Smooth muscle cell (in vitro differentiated cells): ENCODE results near the gene MED12. TPM values are rescaled to one million over a fixed set of nuclear protein-coding genes. Genes with fewer than 3 reads are reported as not detected.

Source experiments
- DNase-seq: peaks from one replicate; lab custom pipeline; 2025; ENCODE audit not compliant: unreplicated experiment; lab: John Stamatoyannopoulos, UW
- H2AFZ ChIP-seq: fragments of 200-600 bp; sonication (generic); 2 replicates; pipeline ENCODE4 v1.6.0; 2016; ENCODE audit warnings: antibody characterized with exemption, low read depth, mild to moderate bottlenecking
- H3F3A ChIP-seq: fragments of 200-600 bp; sonication (generic); 2 replicates; pipeline ENCODE4 v1.6.0; 2017; ENCODE audit warnings: antibody characterized with exemption, low read depth
- H3K27ac ChIP-seq: fragments of 200-600 bp; sonication (generic); 2 replicates; pipeline ENCODE4 v1.5.1; 2016; ENCODE audit warnings: low read depth, mild to moderate bottlenecking
- H3K27me3 ChIP-seq: fragments of 200-600 bp; sonication (generic); 2 replicates; pipeline ENCODE4 v1.6.1; 2016; ENCODE audit warnings: low read depth, mild to moderate bottlenecking
- H3K36me3 ChIP-seq: fragments of 200-600 bp; sonication (generic); 2 replicates; pipeline ENCODE4 v1.5.1; 2016; ENCODE audit warnings: low read depth
- H3K4me1 ChIP-seq: fragments of 200-600 bp; sonication (generic); 2 replicates; pipeline ENCODE4 v1.5.1; 2016; ENCODE audit warnings: low read depth
- H3K4me2 ChIP-seq: fragments of 200-600 bp; sonication (generic); 2 replicates; pipeline ENCODE4 v1.6.0; 2016; ENCODE audit warnings: mild to moderate bottlenecking
- H3K4me3 ChIP-seq: fragments of 200-600 bp; sonication (generic); 2 replicates; pipeline ENCODE4 v1.5.1; 2016; ENCODE audit warnings: mild to moderate bottlenecking
- H3K79me2 ChIP-seq: fragments of 200-600 bp; sonication (generic); 2 replicates; pipeline ENCODE4 v1.6.0; 2016; ENCODE audit warnings: low read depth, mild to moderate bottlenecking
- H3K9ac ChIP-seq: fragments of 200-600 bp; sonication (generic); 2 replicates; pipeline ENCODE4 v1.6.0; 2016; ENCODE audit warnings: low read depth
- H3K9me3 ChIP-seq: fragments of 200-600 bp; sonication (generic); replicated peaks from 2 replicates; pipeline ENCODE4 v1.5.1; 2016; ENCODE audit warnings: low read depth
- H4K20me1 ChIP-seq: fragments of 200-600 bp; sonication (generic); 2 replicates; pipeline ENCODE4 v1.6.0; 2016; ENCODE audit warnings: low read depth
- CTCF ChIP-seq: fragments of 200-600 bp; sonication (generic); IDR thresholded peaks from 2 replicates; pipeline ENCODE4 v1.5.1; 2017; ENCODE audit warnings: borderline replicate concordance, mild to moderate bottlenecking, antibody characterized with exemption; ENCODE audit not compliant: insufficient read depth, poor library complexity, severe bottlenecking
- WGBS: methylation state at CpG from one replicate; pipeline ENCODE4 v1.1.7; 2016; ENCODE audit warnings: low lambda C conversion rate; 5-methylcytosine and 5-hydroxymethylcytosine counted together
- polyA plus RNA-seq: library from polyadenylated mRNA; unstranded; fragments of >200 nt; fragmentation: Nextera tagmentation; extraction: Ambion mirVana; gene quantifications from 2 replicates; pipeline ENCODE4 v1.2.1, GENCODE V29; 2016
- small RNA-seq: library from RNA; depleted of rRNA; stranded (forward); fragments of <200 nt; gene quantifications from one replicate; pipeline ENCODE3, GENCODE V24; 2014
- total RNA-seq: library from RNA; depleted of rRNA; stranded (reverse); fragments of >200 nt; gene quantifications from 2 replicates; pipeline ENCODE4 v1.2.3, GENCODE V29; 2014

MED12 gene
- total and polyA plus RNA-seq, 2 experiments from 2014 or later: 11.8 to 25.4 TPM

DNA sequence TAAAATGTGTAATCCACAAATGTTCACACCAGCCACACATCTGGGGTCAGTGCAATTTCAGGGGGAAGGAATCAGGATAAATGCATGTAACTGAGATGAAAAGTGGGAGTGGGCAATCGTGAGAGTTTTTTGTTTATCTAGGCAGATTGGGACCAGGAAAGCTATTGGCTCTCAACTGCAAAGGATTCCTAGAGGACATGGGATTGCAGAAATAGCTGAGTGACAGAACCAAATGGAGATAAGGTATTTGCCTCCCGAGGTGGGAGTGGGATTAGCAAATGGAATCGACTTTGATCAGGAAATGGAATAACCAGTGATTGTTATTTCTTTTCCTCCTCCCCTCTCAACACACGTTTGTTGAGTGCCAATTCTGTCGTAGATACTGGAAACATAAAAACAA is 65.7 kb downstream of the MED12 start:
- Histone ChIP-seq H3K27me3 (no peaks in the 10 kb centered on the region), H4K20me1 (no peaks in the 10 kb centered on the region), H3K9me3 (no peaks in the 10 kb centered on the region), H2AFZ (no peak overlapping the region), H3K27ac (peak overlapping the region; percentile 86), H3K4me3 (no peak overlapping the region), H3K9ac (no peak overlapping the region), H3K4me1 (peaks cover 13% of the 10 kb centered on the region), H3K36me3 (no peaks in the 10 kb centered on the region), H3K79me2 (no peaks in the 10 kb centered on the region), H3F3A (no peaks in the 10 kb centered on the region), H3K4me2 (no peak overlapping the region)
- 66% methylated on average over 5 of the region's 5 CpGs for WGBS
- TF ChIP-seq CTCF: no peak
- DNase-seq: no peak

DNA sequence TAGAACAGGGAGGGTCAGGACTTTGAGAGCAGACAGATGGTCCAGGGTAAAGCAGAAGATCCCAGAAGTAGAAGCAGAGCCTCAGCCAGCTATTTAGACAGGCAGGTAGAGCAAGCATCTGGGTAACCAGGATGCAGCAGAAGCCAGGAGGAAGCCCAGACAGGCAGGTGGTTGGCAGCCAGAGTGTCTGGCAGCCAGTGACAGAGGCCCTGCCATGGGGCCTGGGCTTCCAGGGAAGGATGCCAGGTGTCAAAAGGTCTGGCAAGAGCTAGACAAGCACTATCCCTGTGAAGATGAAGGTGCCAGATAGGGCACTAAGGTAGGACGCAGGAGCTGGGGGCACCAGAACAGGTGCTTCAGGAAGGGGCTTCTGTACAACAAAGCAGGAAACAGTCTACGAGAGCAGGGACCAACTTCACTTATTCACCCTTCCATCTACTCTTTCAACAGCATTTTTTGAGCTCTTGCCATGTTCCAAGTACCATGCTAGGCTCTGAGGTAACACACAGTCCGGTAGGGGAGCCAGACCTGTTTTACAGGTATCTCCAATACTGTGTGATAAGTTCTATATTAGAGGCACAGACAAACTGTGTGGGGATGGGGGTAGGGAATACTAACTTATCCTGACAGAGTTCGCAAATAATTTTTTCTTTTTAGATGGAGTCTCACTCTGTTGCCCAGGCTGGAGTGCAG is 66.6 kb downstream of the MED12 start:
- no peaks in the 10 kb centered on the region for H3K36me3 ChIP-seq
- H3K27ac ChIP-seq: no peak overlapping the region
- H2AFZ ChIP-seq: no peak overlapping the region
- H3K4me2 ChIP-seq: no peak overlapping the region
- TF ChIP-seq CTCF: no peak
- 87% methylated on average over 4 of the region's 4 CpGs for WGBS
- no peak overlapping the region for H3K4me3 ChIP-seq
- peaks cover 13% of the 10 kb centered on the region for H3K4me1 ChIP-seq
- no peaks in the 10 kb centered on the region for H3K79me2 ChIP-seq
- no peaks in the 10 kb centered on the region for H3K9me3 ChIP-seq
- H3F3A ChIP-seq: no peaks in the 10 kb centered on the region
- H3K9ac ChIP-seq: no peak overlapping the region
- no peak for DNase-seq
- H3K27me3 ChIP-seq: no peaks in the 10 kb centered on the region
- no peaks in the 10 kb centered on the region for H4K20me1 ChIP-seq

DNA sequence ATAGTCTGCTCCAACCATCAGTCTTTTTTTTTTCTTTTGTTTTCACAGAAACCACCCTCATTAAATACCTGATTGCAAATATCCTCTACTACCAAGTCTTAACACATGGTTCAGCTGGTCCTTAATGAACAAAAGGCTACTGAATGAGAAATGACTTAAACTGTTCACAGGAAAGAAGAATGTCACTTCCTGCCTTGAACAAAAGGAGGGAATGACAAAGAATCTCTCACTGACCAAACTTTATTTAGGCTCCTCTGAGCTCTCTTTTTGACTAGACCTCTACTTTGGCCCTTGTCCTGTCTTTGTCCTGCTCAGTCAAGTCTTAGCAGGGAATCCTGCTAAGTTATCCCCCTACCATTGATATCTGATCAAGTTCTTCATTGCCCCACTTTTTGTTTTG is 72.9 kb downstream of the MED12 start:
- no peaks in the 10 kb centered on the region for H3K27me3 ChIP-seq
- H3K4me1 ChIP-seq: no peaks in the 10 kb centered on the region
- H3K36me3 ChIP-seq: no peaks in the 10 kb centered on the region
- no peaks in the 10 kb centered on the region for H3K9me3 ChIP-seq
- H4K20me1 ChIP-seq: no peaks in the 10 kb centered on the region
- H3K79me2 ChIP-seq: no peaks in the 10 kb centered on the region
- TF ChIP-seq CTCF: no peak
- no peak overlapping the region for H3K4me3 ChIP-seq
- H3F3A ChIP-seq: no peaks in the 10 kb centered on the region
- no peak overlapping the region for H2AFZ ChIP-seq
- no peak for DNase-seq
- H3K9ac ChIP-seq: no peak overlapping the region
- no peak overlapping the region for H3K4me2 ChIP-seq
- H3K27ac ChIP-seq: no peak overlapping the region

Small RNA genes lying within 50 kb of the gene (small RNA-seq; reads per million reads assigned to genes)
- not detected for gene CXorf65

Other genes starting within 250 kb of the MED12 start
- gene TEX11, start 209.9 kb upstream of the MED12 start, total RNA-seq: 0.40 and 1.1 TPM in 2 replicates
- gene TEX11, start 209.9 kb upstream of the MED12 start, polyA plus RNA-seq: 0.22 and 1.2 TPM in 2 replicates
- 0.81 and 0.99 TPM in 2 replicates for gene SLC7A3, start 187.5 kb upstream of the MED12 start, total RNA-seq
- gene SLC7A3, start 187.5 kb upstream of the MED12 start, polyA plus RNA-seq: 1.5 and 2.3 TPM in 2 replicates
- gene SNX12, start 50.3 kb upstream of the MED12 start, total RNA-seq: 27.4 and 27.6 TPM in 2 replicates
- 6.4 and 11.8 TPM in 2 replicates for gene SNX12, start 50.3 kb upstream of the MED12 start, polyA plus RNA-seq
- 3.9 and 4.1 TPM in 2 replicates for gene FOXO4, start 22.7 kb upstream of the MED12 start, total RNA-seq
- gene FOXO4, start 22.7 kb upstream of the MED12 start, polyA plus RNA-seq: 2.1 and 3.4 TPM in 2 replicates
- gene CXorf65, start 11.9 kb upstream of the MED12 start, total RNA-seq: not detected in 2 replicates
- not detected in 2 replicates for gene CXorf65, start 11.9 kb upstream of the MED12 start, polyA plus RNA-seq
- gene IL2RG, start 7.0 kb upstream of the MED12 start, total RNA-seq: not detected in 2 replicates
- not detected in 2 replicates for gene IL2RG, start 7.0 kb upstream of the MED12 start, polyA plus RNA-seq
- 0.13 and 0.40 TPM in 2 replicates for gene NLGN3, start 26.2 kb downstream of the MED12 start, total RNA-seq
- gene NLGN3, start 26.2 kb downstream of the MED12 start, polyA plus RNA-seq: 0.18 and 1.5 TPM in 2 replicates
- not detected in 2 replicates for gene GJB1, start 104.6 kb downstream of the MED12 start, total RNA-seq
- not detected in 2 replicates for gene GJB1, start 104.6 kb downstream of the MED12 start, polyA plus RNA-seq
- gene ZMYM3, start 135.5 kb downstream of the MED12 start, total RNA-seq: 26.9 and 29.5 TPM in 2 replicates
- 9.0 and 10.5 TPM in 2 replicates for gene ZMYM3, start 135.5 kb downstream of the MED12 start, polyA plus RNA-seq
- gene NONO, start 165.0 kb downstream of the MED12 start, total RNA-seq: 255 and 256 TPM in 2 replicates
- 174 and 192 TPM in 2 replicates for gene NONO, start 165.0 kb downstream of the MED12 start, polyA plus RNA-seq
- gene ITGB1BP2, start 183.2 kb downstream of the MED12 start, total RNA-seq: 2.0 and 3.1 TPM in 2 replicates
- gene ITGB1BP2, start 183.2 kb downstream of the MED12 start, polyA plus RNA-seq: 0.96 TPM in 1 of 2 replicates, not detected in the other
- gene TAF1, start 247.8 kb downstream of the MED12 start, total RNA-seq: 14.0 and 20.3 TPM in 2 replicates
- 2.7 and 3.2 TPM in 2 replicates for gene TAF1, start 247.8 kb downstream of the MED12 start, polyA plus RNA-seq